HG03066 (cell line): ENCODE results near the gene TRPM6.
A peak's percentile ranks its signal among the peaks of the same experiment; 100 is the strongest.
"Not testable (repeated sequence)": the region's sequence is repeated elsewhere in the genome, so short reads cannot be mapped to it uniquely, and the experiment has no call there.

Experiments used
- ATAC-seq: cut with Tn5 transposase; IDR thresholded peaks from one replicate; pipeline ENCODE4 v1.9.1; 2021; ENCODE audit warnings: low read depth; ENCODE audit not compliant: unreplicated experiment

TRPM6 gene

GRCh38 chr9:74858751-74859414, 28.8 kb downstream of the TRPM6 start:
- no peak for ATAC-seq

- no peak for ATAC-seq
Measured at GRCh38 chr9:74856989-74857388, 30.7 kb downstream of the TRPM6 start.

GRCh38 chr9:74855072-74855471, 32.6 kb downstream of the TRPM6 start:
- no peak for ATAC-seq

- ATAC-seq = not testable (repeated sequence)
Measured at GRCh38 chr9:74853024-74853423, 34.7 kb downstream of the TRPM6 start.

DNA sequence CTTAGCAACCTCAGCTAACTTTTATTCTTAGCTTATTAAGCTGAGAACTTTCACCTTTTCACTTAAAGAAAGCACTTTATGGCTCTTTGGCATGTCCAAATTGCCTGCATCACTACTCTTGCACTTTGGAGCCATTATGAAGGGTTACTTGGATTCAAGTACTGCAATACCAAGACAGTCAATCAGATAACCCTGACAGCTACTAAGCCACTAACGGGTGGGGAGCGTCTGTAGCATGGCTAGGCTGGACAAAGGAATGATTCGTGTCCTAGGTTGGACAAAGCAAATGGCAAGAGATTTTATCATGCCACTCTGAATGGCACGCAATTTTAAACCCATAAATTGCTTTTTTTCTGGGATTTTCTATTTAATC, 39.6 kb downstream of the TRPM6 start:
- ATAC-seq = no peak

GRCh38 chr9:74847478-74848152, 40.1 kb downstream of the TRPM6 start:
- ATAC-seq = no peak

DNA sequence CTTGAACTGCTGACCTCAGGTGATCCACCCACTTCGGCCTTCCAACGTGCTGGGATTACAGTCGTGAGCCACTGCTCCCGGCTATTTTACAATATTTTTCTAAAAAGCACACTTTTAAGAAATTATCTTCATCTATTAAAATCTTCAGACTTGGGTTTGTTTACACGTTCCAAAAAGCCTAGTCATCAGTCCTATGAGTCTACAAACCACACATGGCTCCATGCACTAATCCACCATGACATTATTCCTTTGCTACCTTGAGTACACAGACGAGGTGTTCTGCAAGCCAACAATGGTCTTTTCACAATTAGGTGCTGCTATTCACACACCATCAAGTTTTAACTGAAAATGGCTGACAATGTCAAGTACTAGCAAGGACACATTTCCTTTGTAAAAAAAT, 41.0 kb downstream of the TRPM6 start:
- ATAC-seq = no peak

- ATAC-seq = no peak
Measured at GRCh38 chr9:74838351-74838750, 49.4 kb downstream of the TRPM6 start.

- no peak for ATAC-seq
Measured at GRCh38 chr9:74824654-74825053, 63.1 kb downstream of the TRPM6 start.

DNA sequence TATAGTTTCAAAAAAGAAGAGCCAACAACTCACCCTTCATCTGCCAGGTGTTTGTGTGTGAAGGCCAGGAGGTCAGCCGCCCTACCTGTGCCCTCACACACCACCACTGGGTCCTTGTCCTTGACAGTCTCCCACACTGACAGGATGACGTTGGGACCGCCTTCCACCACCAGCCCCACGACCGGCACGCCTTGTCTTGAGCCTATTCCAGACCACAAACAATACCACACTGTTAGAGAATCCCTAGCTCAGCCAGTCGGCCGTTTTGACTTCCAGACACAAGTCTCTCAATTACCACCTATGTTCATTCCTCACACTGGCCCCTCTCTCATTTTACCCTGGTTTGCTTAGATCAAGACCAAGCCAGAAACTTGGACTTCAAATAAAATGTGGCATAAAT, 66.1 kb downstream of the TRPM6 start:
- ATAC-seq = no peak

DNA sequence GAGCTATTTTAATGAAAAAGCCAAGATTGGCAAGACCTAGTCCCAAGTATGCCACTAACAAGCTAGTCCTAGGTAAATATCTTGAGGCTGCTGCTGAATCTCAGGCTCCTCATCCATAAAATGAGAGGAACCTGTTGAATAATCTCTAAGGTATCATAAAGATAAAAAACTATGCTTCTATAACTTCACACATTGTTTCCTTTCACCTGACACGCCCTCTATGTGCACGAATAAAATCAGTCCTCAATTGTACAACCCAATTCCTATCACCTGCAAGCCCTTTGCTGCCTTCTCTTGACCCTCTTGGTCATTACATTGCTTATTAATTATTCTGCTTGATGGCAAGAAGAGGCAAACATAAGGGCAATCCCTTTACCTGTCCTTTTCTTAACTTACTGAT, 69.9 kb downstream of the TRPM6 start:
- no peak for ATAC-seq

GRCh38 chr9:74817281-74817810, 70.4 kb downstream of the TRPM6 start:
- ATAC-seq = no peak

- no peak for ATAC-seq
Measured at GRCh38 chr9:74810200-74810599, 77.5 kb downstream of the TRPM6 start.

GRCh38 chr9:74804018-74804385, 83.7 kb downstream of the TRPM6 start:
- ATAC-seq = no peak

GRCh38 chr9:74803376-74804017, 84.2 kb downstream of the TRPM6 start:
- no peak for ATAC-seq

DNA sequence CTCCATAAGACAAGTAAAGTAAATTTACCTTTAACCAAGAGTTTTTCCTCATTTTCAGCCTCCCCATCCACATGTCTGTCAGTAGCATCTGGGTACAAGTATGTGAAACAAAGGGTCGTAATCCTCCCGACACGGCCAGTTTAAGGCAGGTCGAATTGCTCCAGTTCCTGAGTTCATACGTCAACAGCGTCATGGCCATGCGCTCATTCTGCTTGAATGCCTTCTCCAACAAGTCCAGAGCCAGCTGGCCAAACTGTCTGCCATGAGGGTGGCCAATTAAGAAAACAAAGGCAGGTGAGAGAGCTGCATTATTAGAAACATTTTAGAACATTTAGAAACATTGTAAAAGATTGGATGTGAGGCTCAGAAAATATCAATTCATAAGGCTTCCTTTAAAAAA, 87.5 kb downstream of the TRPM6 start:
- no peak for ATAC-seq

DNA sequence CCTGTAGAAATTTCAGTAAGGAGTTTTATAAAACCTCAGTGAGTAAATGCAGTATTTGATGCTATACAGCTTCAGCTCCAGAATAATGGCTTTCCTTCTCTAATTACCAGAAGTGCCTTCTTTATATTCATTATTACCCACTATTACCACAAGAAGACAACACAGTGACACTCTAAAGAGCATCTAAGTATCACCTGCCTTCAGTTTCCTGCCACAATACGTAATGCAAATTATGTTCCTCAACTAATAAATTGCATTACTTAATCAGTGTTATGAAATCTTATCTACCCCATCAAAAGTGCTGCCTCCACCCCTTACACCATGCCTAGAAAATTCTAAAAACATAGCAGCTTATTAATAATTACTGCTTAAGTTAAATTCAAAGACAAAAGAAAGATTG, 91.9 kb downstream of the TRPM6 start:
- no peak for ATAC-seq

DNA sequence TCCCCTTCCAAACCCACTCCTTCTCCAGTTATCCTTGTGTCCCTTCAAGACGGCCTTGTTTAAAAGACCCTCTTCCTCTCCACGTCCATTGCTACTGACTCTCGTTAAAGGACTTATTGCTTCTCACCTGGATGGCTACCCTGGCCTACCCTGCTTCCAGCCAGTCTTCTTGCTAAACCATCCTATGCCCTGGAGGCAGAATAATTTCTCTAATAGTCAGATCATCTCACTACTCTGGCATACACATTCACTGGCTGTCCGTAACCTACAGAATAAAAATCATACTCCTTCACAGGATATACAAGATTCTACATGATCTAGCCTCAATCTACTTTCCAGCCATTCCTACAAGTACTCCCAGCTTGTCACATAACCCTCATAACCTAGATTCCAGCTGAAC, 92.6 kb downstream of the TRPM6 start:
- no peak for ATAC-seq

- no peak for ATAC-seq
Measured at GRCh38 chr9:74784506-74784905, 103.2 kb downstream of the TRPM6 start.

- ATAC-seq = no peak
Measured at GRCh38 chr9:74783408-74783807, 104.3 kb downstream of the TRPM6 start.

DNA sequence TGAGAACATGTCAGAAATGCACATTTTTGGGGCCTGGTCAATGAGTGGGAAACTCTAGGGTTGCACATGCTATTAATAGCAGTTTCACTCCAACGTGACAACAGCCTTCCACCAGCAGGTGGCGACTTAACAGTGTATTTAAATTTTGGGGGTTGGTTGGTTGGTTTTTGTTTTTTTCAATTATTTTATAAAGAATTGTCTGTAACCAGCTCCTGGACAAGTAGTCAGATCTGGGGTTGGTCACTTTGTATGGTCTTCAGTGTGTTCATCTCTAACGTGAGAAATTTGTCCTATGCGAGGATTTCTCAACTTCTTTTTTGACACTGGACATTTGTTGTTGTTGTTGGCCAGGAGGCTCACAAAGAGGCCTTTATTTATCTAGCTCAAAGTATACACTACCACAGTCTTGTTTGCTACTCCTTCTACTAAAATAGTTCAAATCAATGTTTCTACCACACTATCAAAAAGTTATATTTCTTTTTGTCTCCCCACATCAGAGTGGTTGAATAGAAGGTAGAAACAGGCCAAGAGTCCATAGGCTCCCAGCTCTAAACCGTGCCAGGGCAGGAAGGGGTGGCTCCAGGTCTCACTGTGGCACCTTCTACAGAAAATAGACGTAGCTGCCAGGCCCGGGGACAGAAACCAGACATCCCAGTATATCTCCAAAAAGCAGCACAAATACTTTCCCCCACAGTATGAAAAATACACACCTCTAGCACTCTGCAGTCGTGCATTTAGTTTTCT, 110.4 kb downstream of the TRPM6 start:
- peak; percentile 56 for ATAC-seq
